ENCODE data around the gene RPL35A.
A peak's percentile ranks its signal among the peaks of the same experiment; 100 is the strongest.
"Not testable (repeated sequence)": the region's sequence is repeated elsewhere in the genome, so short reads cannot be mapped to it uniquely, and the experiment has no call there.

The RPL35A gene

DNA sequence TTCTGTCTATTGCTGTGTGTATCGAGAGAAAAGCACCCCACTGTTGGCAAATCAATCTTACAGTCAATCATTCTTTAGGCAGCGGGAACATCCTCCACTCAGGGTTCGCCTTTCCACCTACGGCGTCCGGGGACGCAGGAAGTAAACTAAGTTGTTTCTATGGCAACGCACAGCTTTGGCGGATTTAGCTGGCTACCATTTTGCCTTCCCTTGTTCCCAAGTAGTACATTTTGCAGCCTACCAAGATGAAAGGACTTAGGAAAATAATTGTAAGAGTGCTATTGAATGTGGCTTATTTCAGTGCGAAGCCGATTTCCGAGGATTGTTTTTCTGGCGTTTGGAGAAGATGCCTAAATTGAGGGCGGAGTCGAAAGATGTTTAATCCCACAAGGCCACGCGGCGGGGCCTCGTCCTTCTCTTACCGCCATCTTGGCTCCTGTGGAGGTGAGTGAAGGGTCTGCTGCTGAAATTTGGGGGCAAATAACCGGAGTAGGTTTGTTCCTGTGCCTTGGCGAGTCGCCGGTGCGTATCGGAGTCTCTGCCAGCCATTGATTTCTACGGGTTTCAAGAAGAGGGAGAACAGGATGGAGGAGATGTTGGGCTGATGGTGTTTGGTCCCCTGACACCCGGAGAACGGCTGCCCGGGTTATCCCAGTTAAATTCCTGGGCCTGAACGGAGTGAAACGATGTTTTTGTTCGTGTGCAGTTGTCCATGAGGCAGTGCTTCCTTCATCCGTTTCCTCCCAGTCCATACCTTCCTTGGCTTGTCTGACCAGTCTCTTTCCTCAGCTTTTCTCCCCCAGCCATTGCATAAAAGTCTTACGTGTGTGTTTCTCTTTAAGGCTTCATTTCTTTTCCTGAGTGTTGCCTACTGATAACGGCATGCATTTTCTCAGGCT, at the start of gene RPL35A:
Gene RPL35A (plus strand): TSS at position 413 of the 899 bp plus-strand sequence. CDS start 778 bp downstream, outside the sequence.
- CTCF ChIA-PET = interaction anchor here (1.0 to 1.5 kb wide), 2 partner anchors 130 kb away, joined by 3 to 7 read pairs; no protein-coding TSS in a partner anchor
- no peaks in the 10 kb centered on the region for H3K9me3 Mint-ChIP-seq
- DNase-seq = peak; percentile 87
- H3K4me1 Mint-ChIP-seq = peaks cover 48% of the 10 kb centered on the region
- H3K4me3 Mint-ChIP-seq = peak within 1 kb of the TSS; percentile 93
- H3K27me3 Mint-ChIP-seq = peaks cover 5% of the 10 kb centered on the region
- H3K27ac Mint-ChIP-seq = peak within 1 kb of the TSS; percentile 97
- H3K36me3 Mint-ChIP-seq = peaks cover 43% of the 10 kb centered on the region

DNA sequence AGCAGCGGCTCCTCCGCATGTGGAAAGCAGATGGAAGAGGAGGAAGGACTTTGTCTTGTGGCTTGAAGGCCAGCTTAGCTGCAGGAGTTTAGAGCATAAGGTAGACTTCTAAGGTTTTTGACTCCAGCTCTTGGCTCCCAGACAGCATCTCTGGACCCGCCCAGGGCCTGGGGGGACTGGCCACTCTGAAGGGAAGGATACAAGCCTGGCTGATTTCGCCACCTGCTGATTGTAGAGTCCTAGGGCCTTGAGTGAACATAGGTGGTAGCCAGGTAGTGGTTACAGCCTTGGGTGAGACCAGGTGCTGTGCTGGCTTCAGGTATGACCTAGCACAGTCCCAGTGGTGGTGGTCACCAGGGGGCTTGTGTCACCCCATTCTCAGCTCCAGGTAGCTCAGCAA, 48.4 kb upstream of the RPL35A start:
- Mint-ChIP-seq H3K27me3 (no peaks in the 10 kb centered on the region), H3K4me3 (no peak overlapping the region), H3K27ac (no peak overlapping the region), H3K9me3 (no peaks in the 10 kb centered on the region), H3K4me1 (peaks cover 6% of the 10 kb centered on the region), H3K36me3 (no peaks in the 10 kb centered on the region)
- CTCF ChIA-PET = no interaction called here
- DNase-seq = no peak

DNA sequence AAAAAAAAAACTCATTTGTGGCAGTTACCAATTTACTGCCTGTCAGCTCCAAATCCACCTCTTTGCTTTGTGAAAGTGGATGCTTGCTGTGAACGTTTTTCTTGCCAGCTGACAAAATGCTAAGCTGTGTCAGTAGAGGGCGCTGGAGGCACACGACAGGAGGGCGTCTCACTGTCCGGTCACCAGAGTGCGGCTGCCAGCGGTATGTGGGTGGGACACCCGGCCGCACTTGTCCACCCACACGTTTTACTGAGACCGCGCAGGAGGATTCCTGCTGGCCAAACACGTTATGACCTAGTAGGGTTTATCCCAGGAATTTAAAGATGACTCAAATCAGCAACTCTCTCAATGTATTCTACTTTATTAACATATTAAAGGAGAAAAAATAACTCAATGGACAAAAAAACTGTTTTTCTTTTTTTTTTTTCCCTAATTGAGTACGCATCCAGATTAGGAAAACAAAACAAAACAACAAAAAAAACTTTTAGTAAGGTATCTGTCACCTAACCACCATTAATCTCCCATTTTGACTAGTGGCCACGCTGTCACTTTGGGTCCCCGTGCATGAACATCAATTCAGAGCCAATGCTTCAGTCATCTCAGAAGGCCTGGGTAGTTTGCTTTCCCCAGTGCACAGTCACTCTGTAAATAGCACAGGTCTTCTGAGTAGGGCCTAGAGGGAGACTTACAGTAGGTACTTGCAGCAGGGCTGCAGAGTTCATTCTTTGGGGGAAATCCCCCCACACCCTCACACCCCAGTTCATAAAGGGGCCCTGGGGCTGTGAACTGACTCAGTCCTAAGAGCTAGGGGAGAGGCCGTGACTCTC, 43.8 kb upstream of the RPL35A start:
- H3K27me3 Mint-ChIP-seq = no peaks in the 10 kb centered on the region
- CTCF ChIA-PET = interaction anchor here (0.6 to 2.3 kb wide), 21 partner anchors 10 to 307 kb away, joined by 3 to 23 read pairs (median 3); no protein-coding TSS in a partner anchor
- H3K27ac Mint-ChIP-seq = no peak overlapping the region
- no peak overlapping the region for H3K4me3 Mint-ChIP-seq
- no peaks in the 10 kb centered on the region for H3K36me3 Mint-ChIP-seq
- H3K4me1 Mint-ChIP-seq = peaks cover 6% of the 10 kb centered on the region
- H3K9me3 Mint-ChIP-seq = no peaks in the 10 kb centered on the region
- DNase-seq = peak; percentile 84

DNA sequence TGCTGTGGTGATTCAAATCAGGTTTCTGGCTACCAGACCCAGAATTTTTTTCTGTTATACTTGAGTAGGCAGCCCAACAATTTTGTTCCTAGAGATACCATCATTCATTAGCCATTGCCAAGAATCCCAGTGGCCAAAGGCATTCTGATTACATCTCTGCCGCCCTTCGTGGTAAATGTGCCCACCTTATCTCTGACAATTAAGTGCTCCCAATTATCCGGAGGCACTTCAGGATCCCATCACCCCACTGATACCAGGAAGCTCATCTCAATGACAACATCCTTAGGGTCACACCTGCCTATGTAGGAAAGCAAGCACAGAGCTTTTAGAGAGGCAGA, 43.2 kb upstream of the RPL35A start:
- no peak overlapping the region for H3K27ac Mint-ChIP-seq
- H3K4me1 Mint-ChIP-seq = peaks cover 6% of the 10 kb centered on the region
- no peak for DNase-seq
- CTCF ChIA-PET = interaction anchor here (0.8 to 2.3 kb wide), 5 partner anchors 35 to 173 kb away, joined by 3 to 23 read pairs (median 4); no protein-coding TSS in a partner anchor
- H3K9me3 Mint-ChIP-seq = no peaks in the 10 kb centered on the region
- H3K36me3 Mint-ChIP-seq = no peaks in the 10 kb centered on the region
- H3K4me3 Mint-ChIP-seq = no peak overlapping the region
- no peaks in the 10 kb centered on the region for H3K27me3 Mint-ChIP-seq

DNA sequence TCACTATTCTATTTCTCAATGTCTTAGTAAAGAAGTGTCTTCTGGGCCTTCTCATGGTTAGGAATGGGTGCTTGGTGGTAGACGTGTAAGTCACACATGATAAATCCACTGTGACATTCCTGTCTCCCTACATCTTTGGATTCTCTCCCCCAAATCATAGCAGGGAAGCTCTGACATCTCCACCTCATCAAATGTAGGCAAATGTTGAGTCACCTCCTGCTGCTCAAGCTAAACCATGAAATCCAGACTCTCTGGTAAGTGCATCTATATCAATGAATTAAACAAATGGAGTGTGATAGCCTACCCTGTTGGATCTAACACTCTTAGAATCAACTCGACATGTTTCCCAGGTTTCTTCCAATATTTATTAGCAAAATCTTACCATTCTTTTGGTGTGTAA, 42.8 kb upstream of the RPL35A start:
- no peak overlapping the region for H3K4me3 Mint-ChIP-seq
- H3K27me3 Mint-ChIP-seq = no peaks in the 10 kb centered on the region
- no peaks in the 10 kb centered on the region for H3K9me3 Mint-ChIP-seq
- H3K27ac Mint-ChIP-seq = no peak overlapping the region
- CTCF ChIA-PET = interaction anchor here (0.8 to 2.3 kb wide), 4 partner anchors 35 to 173 kb away, joined by 3 to 23 read pairs (median 6); no protein-coding TSS in a partner anchor
- DNase-seq = no peak
- H3K4me1 Mint-ChIP-seq = peaks cover 6% of the 10 kb centered on the region
- H3K36me3 Mint-ChIP-seq = no peaks in the 10 kb centered on the region

DNA sequence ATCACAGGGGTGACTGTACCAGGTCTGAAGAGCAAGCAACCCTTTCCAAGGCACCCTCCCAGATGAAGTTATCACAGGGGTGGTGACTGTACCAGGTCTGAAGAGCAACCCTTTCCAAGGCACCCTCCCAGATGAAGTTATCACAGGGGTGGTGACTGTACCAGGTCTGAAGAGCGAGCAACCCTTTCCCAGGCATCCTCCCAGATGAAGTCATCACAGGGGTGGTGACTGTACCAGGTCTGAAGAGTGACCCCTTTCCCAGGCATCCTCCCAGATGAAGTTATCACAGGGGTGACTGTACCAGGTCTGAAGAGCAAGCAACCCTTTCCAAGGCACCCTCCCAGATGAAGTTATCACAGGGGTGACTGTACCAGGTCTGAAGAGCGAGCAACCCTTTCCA, 41.4 kb upstream of the RPL35A start:
- H3K4me3 Mint-ChIP-seq, H3K27me3 Mint-ChIP-seq, H3K9me3 Mint-ChIP-seq, CTCF ChIA-PET, DNase-seq, H3K27ac Mint-ChIP-seq, H3K36me3 Mint-ChIP-seq, H3K4me1 Mint-ChIP-seq: not testable (repeated sequence)

DNA sequence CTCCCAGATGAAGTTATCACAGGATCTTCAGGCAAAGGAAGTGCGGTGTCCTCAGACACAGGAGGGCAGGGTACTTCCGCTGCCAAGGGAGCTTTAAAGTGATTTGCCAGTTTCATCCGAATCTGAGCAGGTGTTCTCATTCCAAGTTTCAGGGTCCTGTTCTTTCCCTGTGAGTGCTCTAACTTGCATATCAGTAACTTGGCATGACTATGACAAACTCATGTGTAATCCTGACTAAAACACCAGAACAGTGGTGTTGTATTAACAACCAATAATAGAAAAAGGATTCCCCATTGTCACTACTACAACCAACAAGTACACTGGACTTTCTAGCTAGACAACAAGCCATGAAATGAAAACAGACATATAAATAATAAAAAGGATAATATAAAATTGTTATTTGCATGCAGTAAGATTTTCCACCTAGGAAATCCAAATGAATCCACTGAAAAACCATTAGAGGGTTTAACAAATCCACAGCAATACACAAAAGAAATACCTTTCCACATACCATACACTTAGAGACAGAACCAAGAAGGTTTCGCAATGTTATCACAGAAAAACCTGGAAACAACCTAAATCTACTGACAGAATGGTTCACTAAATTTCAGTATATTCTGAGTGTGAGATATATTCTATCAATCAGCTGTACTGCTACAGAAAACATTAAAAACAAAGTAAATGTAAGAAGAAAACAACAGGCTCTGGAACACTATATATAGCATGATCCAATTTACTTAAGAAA, 40.9 kb upstream of the RPL35A start:
- H3K4me1 Mint-ChIP-seq = peaks cover 6% of the 10 kb centered on the region
- H3K36me3 Mint-ChIP-seq = no peaks in the 10 kb centered on the region

DNA sequence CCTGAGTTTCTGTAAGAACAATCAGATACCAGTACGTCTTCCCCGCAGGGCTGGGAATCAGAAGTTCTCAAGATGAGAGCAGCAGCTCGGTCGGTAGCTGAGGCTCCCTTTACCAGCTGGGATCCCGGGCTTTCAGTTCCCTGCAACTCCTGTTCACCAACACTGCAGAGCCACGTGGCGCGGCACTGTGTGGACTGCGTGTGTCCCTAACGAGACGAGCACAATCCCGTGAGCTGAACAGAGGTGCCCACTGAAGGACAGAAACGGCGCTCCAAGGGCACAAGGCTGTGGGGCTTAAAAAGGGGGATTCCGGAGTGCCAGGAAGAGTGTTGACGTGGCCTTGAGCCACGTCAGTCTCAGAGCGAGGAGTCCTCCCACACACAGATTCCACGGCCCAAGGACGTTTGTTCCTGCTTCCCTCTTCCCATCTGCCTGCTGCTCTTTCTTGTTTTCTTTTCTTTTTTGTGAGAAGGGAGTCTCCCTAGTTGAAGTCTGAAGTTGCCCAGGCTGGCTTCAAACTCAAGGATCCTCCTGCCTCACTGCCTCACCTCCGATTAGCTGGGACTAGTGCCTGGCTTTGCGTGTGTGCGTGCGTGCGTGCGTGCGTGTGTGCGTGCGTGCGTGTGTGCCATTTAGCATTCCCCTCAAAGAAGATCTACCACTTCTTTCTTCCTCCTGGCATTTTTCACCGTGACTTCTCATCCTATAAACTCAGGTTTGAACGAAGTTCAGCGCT, 37.1 kb upstream of the RPL35A start:
- CTCF ChIA-PET = interaction anchor here (1.9 kb wide), 1 partner anchor 30 kb away, joined by 5 read pairs; no protein-coding TSS in a partner anchor
- H3K36me3 Mint-ChIP-seq = no peaks in the 10 kb centered on the region
- no peak for DNase-seq
- H3K4me3 Mint-ChIP-seq = no peak overlapping the region
- H3K9me3 Mint-ChIP-seq = no peaks in the 10 kb centered on the region
- H3K4me1 Mint-ChIP-seq = no peaks in the 10 kb centered on the region
- no peaks in the 10 kb centered on the region for H3K27me3 Mint-ChIP-seq
- no peak overlapping the region for H3K27ac Mint-ChIP-seq

More for the DNA sequence above, 40.9 kb upstream of the RPL35A start:
- Mint-ChIP-seq H3K9me3 (no peaks in the 10 kb centered on the region), H3K27me3 (no peaks in the 10 kb centered on the region), H3K4me3 (no peak overlapping the region), H3K27ac (no peak overlapping the region)
- CTCF ChIA-PET = no interaction called here
- DNase-seq = no peak

DNA sequence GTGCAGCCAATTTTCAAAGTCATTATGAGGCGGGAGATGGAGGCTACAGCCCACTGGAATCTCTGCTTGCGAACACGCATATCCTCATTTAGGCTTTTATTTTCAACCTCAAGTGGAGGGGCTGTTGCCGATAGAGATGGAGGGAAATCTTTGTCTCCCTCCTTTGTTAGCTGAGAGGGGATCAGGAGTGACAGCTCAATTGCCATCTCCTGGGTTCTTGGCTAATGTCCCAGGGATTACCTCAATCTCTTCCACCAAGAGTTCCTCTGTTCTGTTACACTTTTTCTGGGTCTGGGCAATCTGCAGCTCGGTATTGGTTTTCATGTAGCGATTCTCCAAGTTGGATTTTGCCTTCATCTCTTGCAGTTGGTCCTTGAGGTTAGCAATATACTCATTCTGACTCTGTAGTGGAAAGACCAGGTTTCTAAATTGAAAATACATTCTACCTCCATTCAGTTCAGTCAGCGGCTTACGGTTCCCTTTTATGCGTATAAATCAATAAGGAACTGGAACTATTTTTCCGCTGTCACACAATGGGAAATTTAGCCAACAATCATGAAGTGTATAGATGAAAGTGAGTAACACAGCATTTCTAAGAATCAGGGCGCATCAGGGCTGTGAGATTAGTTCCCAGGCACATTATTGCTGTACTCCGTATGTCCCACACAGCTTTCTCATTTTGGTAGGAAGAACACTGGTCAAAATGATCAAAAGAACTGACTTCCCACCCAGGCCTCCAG, 36.2 kb upstream of the RPL35A start:
- Mint-ChIP-seq H3K27ac (no peak overlapping the region), H3K4me1 (no peaks in the 10 kb centered on the region), H3K9me3 (no peaks in the 10 kb centered on the region), H3K4me3 (no peak overlapping the region), H3K36me3 (no peaks in the 10 kb centered on the region), H3K27me3 (no peaks in the 10 kb centered on the region)
- CTCF ChIA-PET = no interaction called here
- no peak for DNase-seq

DNA sequence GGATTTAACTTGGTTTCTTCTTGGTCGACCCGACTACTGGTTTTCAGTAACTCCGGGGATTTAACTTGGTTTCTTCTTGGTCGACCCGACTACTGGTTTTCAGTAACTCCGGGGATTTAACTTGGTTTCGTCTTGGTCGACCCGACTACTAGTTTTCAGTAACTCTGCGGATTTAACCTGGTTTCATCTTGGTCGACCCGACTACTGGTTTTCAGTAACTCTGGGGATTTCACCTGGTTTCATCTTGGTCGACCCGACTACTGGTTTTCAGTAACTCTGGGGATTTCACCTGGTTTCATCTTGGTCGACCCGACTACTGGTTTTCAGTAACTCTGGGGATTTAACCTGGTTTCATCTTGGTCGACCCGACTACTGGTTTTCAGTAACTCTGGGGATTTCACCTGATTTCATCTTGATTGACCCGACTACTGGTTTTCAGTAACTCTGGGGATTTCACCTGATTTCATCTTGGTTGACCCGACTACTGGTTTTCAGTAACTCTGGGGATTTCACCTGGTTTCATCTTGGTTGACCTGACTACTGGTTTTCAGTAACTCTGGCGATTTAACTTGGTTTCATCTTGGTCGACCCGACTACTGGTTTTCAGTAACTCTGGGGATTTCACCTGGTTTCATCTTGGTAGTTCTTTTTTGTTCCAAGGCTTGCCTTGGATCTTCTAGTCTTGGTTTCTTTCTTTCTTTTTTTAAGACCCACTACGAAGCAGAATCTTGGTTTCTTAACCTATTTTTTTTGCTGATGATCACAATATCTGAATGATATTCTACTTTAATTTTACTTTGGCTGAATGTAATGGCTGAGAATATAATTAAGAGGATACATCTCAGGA, 28.3 kb upstream of the RPL35A start:
- H3K36me3 Mint-ChIP-seq, H3K4me3 Mint-ChIP-seq, H3K9me3 Mint-ChIP-seq, DNase-seq, CTCF ChIA-PET, H3K27me3 Mint-ChIP-seq, H3K27ac Mint-ChIP-seq, H3K4me1 Mint-ChIP-seq: not testable (repeated sequence)

DNA sequence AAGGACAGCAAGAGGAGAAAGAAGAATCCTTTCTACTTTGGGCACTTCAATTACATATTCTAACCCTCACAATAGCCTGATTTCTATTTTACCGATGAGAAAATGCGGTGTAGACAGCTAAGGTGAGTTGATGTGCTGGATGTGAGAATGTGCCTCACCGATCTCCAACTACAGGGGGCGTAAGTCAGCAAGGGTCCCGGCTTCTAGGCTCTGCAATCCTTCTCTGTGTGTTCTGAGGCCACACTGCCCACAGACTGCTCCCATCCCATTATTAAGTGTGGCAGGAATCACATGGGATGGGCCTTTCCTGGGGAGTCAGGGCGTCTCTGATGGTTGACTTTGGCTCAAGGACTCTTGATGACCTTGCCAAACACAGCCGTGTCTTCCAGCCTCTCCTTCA, 23.6 kb upstream of the RPL35A start:
- Mint-ChIP-seq H3K9me3 (no peaks in the 10 kb centered on the region), H3K27me3 (no peaks in the 10 kb centered on the region), H3K4me1 (peaks cover 4% of the 10 kb centered on the region), H3K27ac (no peak overlapping the region), H3K36me3 (peaks cover 16% of the 10 kb centered on the region), H3K4me3 (no peak overlapping the region)
- no peak for DNase-seq
- CTCF ChIA-PET = interaction anchor here (1.4 kb wide), 1 partner anchor 21 kb away, joined by 3 read pairs; no protein-coding TSS in a partner anchor

DNA sequence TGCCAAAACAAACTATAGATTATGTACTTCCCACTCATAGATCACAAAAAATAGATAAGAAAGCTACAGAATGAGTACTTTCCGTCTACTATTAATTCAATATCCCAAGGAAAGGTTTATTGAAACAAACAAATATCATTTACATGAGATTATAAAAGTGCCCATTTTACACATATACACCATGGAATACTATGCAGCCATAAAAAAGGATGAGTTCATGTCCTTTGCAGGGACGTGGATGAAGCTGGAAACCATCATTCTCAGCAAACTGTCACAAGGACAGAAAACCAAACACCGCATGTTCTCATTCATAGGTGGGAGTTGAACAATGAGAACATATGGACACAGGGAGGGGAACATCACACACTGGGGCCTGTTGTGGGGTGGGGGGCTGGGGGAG, 22.4 kb upstream of the RPL35A start:
- H3K4me3 Mint-ChIP-seq, CTCF ChIA-PET, H3K27me3 Mint-ChIP-seq: not testable (repeated sequence)

More for the DNA sequence above, 22.4 kb upstream of the RPL35A start:
- not testable (repeated sequence) for DNase-seq, H3K9me3 Mint-ChIP-seq, H3K4me1 Mint-ChIP-seq, H3K27ac Mint-ChIP-seq
- H3K36me3 Mint-ChIP-seq = peaks cover 11% of the 10 kb centered on the region

All from activated naive CD4-positive, alpha-beta T cell treated with anti-CD3 and anti-CD28 coated beads, Interleukin-2, amount 10 ng/mL, durations not matched to agents 7 days and 5 days (primary cell).